Caco-2 (cell line): ENCODE measurements around the gene ZNF785. TPM values are rescaled to one million over a fixed set of nuclear protein-coding genes. Genes with fewer than 3 reads are reported as not detected.
A peak's percentile ranks its signal among the peaks of the same experiment; 100 is the strongest.

Experiments used
- BruUV-seq: library from RNA; stranded (reverse); fragments of 400-500 nt; replicated peaks from 2 replicates; lab custom pipeline; 2021; lab: Mats Ljungman, UMichigan
- CTCF ChIA-PET: fragments of 300-600 bp; sonication (Branson Sonifier 250); formaldehyde crosslinking; loops from one replicate; lab custom pipeline; 2022; ENCODE audit warnings: antibody characterized with exemption; lab: Charles Lee
- POLR2A ChIA-PET: fragments of 300-600 bp; sonication (Branson Sonifier 250); formaldehyde crosslinking; loops from one replicate; lab custom pipeline; 2022; ENCODE audit warnings: antibody characterized with exemption; lab: Charles Lee
- DNase-seq, 2 experiments: peaks; one replicate each; pipeline versions ENCODE4 v3.0.0 to v3.0.0-alpha.2; 2020 to 2022
- H3K27me3 ChIP-seq: replicated peaks from 2 replicates; pipeline ENCODE4 v1.6.0; 2011; ENCODE audit warnings: low read length; ENCODE audit not compliant: control insufficient read depth, insufficient read depth
- H3K36me3 ChIP-seq: 2 replicates; pipeline ENCODE4 v1.5.1; 2011; ENCODE audit warnings: low read length; ENCODE audit not compliant: control insufficient read depth, insufficient read depth
- H3K4me1 ChIP-seq: fragments of 250-450 bp; sonication (Bioruptor Pico); 2 replicates; pipeline ENCODE4 v1.5.1; 2020; ENCODE audit warnings: mild to moderate bottlenecking
- H3K4me3 ChIP-seq: 2 replicates; pipeline ENCODE4 v1.5.1; 2011; ENCODE audit warnings: low read depth, mild to moderate bottlenecking, control low read depth, low read length
- H3K9me3 ChIP-seq: fragments of 250-450 bp; sonication (Bioruptor Pico); 2 replicates; pipeline ENCODE4 v1.5.1; 2020; ENCODE audit warnings: mild to moderate bottlenecking, moderate library complexity
- H3K27ac Mint-ChIP-seq: one replicate; pipeline ENCODE4 v1.8.0; 2022; ENCODE audit warnings: mixed read lengths; ENCODE audit not compliant: unreplicated experiment
- H3K27me3 Mint-ChIP-seq: one replicate; pipeline ENCODE4 v1.8.0; 2022; ENCODE audit warnings: mixed read lengths; ENCODE audit not compliant: insufficient read depth, unreplicated experiment
- H3K36me3 Mint-ChIP-seq: one replicate; pipeline ENCODE4 v1.8.0; 2022; ENCODE audit warnings: mild to moderate bottlenecking, mixed read lengths; ENCODE audit not compliant: insufficient read depth, unreplicated experiment
- H3K4me1 Mint-ChIP-seq: one replicate; pipeline ENCODE4 v1.8.0; 2022; ENCODE audit warnings: low read depth, mixed read lengths; ENCODE audit not compliant: unreplicated experiment
- H3K4me3 Mint-ChIP-seq: one replicate; pipeline ENCODE4 v1.8.0; 2022; ENCODE audit warnings: mild to moderate bottlenecking, moderate library complexity, mixed read lengths; ENCODE audit not compliant: unreplicated experiment
- H3K9me3 Mint-ChIP-seq: one replicate; pipeline ENCODE4 v1.8.0; 2022; ENCODE audit warnings: mixed read lengths; ENCODE audit not compliant: unreplicated experiment
- CTCF ChIP-seq, 2 experiments: fragments of 200-600 bp in 1 of 2; IDR thresholded peaks; 1 replicate in 1 of 2; 2 replicates in 1 of 2; pipeline versions ENCODE4 v1.5.1 to v1.8.0; 2011 to 2022; ENCODE audit warnings: antibody characterized with exemption in 1 of 2, control low read depth in 1 of 2, inconsistent platforms in 1 of 2, low read depth in 1 of 2, low read length in 1 of 2, mild to moderate bottlenecking in 1 of 2, moderate library complexity in 1 of 2; ENCODE audit not compliant: insufficient read depth in 1 of 2, severe bottlenecking in 1 of 2, unreplicated experiment in 1 of 2
- intact Hi-C: fragments of 100-400 bp; cut with micrococcal nuclease; formaldehyde crosslinking; loops from one replicate; pipeline ENCODE4 v1.10.0; 2022; ENCODE audit not compliant: unreplicated experiment
- total RNA-seq: library from RNA; stranded (reverse); gene quantifications from 2 replicates; pipeline ENCODE4 v1.2.3, GENCODE V29; 2022

The ZNF785 gene
- total RNA-seq, 1 experiment from 2014 or later = 13.5 TPM

DNA sequence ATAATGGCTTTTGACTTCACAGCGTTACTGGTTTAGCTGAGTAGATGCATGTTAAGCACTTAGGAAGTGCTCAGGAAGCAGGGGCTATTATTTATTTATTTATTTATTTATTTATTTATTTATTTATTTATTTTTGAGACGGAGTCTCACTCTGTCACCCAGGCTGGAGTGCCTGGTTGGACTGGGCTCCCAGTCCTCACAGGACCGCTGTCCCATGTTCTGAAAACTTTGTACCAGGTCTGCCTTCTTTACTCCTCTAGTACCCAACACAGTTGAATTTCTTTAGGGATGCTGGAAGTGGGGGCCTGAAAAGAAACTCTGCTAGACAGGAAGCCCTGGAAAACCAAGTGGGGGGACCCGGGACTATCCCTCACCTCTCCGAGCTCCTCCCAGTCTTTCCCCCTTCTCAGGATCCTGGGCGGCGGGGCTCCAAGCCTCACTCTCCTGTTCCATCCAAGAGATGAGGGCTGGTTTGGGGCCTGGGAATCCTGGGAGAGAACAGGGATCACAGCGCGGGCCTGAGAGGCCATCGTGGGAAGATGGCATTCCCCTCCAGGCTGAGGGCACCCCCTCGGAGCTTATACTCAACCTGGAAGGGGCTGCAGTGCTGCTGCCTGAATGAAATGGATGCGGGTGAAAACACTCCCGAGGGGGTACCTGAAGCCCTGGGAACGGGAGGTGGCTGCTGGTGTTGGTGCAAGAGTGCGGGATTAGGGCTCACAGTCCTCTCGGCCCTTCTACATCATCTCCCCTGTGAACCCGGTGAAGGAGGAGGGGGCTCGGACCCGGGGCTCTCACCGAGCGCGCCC, 14.7 kb downstream of the ZNF785 start:
- Histone ChIP-seq H3K9me3 (no peaks in the 10 kb centered on the region), H3K4me3 (peak overlapping the region; percentile 77), H3K36me3 (no peaks in the 10 kb centered on the region), H3K27me3 (no peaks in the 10 kb centered on the region), H3K4me1 (no peaks in the 10 kb centered on the region)
- no peak for DNase-seq
- POLR2A ChIA-PET = interaction anchor here (0.7 to 2.1 kb wide), 3 partner anchors 14 to 40 kb away, joined by 3 to 19 read pairs (median 3); partner anchors contain the start of genes ZNF747 and ZNF785
- CTCF ChIA-PET = interaction anchor here (1.4 to 2.4 kb wide), 2 partner anchors 36 to 153 kb away, joined by 6 to 14 read pairs; partner anchors contain the start of gene ZNF747
- Mint-ChIP-seq H3K27ac (peak overlapping the region; percentile 93), H3K27me3 (no peaks in the 10 kb centered on the region), H3K36me3 (peaks cover 29% of the 10 kb centered on the region), H3K4me3 (peak overlapping the region; percentile 82), H3K9me3 (no peaks in the 10 kb centered on the region), H3K4me1 (peaks cover 7% of the 10 kb centered on the region)
- no peak for TF ChIP-seq CTCF (IDR thresholded peaks at IDR 0.05; ENCODE audit: insufficient read depth in 1 of 2, low read depth in 1 of 2, low read length in 1 of 2, severe bottlenecking in 1 of 2, unreplicated experiment in 1 of 2)
- intact Hi-C loops = loop anchor here (1.0 to 2.0 kb wide), 2 partner anchors 64 to 141 kb away; partner anchors contain the start of gene DCTPP1
- BruUV-seq = TSS peak; percentile 37

- no peaks in the 10 kb centered on the region for H3K27me3 Mint-ChIP-seq
- H3K4me3 ChIP-seq = no peak overlapping the region
- H3K27me3 ChIP-seq = no peaks in the 10 kb centered on the region
- TF ChIP-seq CTCF (IDR thresholded peaks at IDR 0.05; ENCODE audit: insufficient read depth in 1 of 2, low read depth in 1 of 2, low read length in 1 of 2, severe bottlenecking in 1 of 2, unreplicated experiment in 1 of 2) = no peak
- H3K4me1 ChIP-seq = no peaks in the 10 kb centered on the region
- H3K9me3 Mint-ChIP-seq = no peaks in the 10 kb centered on the region
- H3K9me3 ChIP-seq = no peaks in the 10 kb centered on the region
- ChIA-PET POLR2A (interaction anchor here (0.7 kb wide), 1 partner anchor 35 kb away, joined by 3 read pairs; the partner anchor contains the start of gene ZNF747), CTCF (interaction anchor here (2.4 kb wide), 1 partner anchor 35 kb away, joined by 14 read pairs; the partner anchor contains the start of gene ZNF747)
- H3K27ac Mint-ChIP-seq = no peak overlapping the region
- no peak for DNase-seq
- intact Hi-C loops = loop anchor here (2.0 kb wide), 1 partner anchor 65 kb away; no protein-coding TSS in a partner anchor
- H3K4me1 Mint-ChIP-seq = peaks cover 7% of the 10 kb centered on the region
- H3K4me3 Mint-ChIP-seq = peak overlapping the region; percentile 82
- BruUV-seq = no TSS peak
- H3K36me3 ChIP-seq = no peaks in the 10 kb centered on the region
- H3K36me3 Mint-ChIP-seq = peaks cover 29% of the 10 kb centered on the region
These were observed 15.5 kb downstream of the ZNF785 start for GRCh38 chr16:30569746-30570635.

DNA sequence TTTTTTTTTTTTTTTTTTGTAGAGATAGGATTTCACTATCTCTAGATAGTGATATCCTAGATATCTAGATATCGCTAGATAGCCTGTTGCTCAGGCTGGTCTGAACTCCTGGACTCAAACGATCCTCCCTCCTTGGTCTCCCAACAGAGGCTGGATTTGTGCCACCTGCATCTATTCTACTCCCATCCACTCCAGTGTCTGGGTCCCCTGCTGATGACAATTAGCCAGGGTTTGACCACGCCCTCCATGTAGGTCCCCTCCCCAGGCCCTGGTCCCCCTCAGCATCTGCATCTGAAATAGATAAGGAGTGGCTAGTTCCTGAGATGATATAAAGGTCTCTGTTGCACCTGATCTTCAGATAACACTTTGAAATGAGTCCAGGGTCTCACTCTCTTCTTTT, 16.2 kb downstream of the ZNF785 start:
- ChIA-PET POLR2A (no interaction called here), CTCF (no interaction called here)
- H3K4me3 Mint-ChIP-seq = no peak overlapping the region
- peaks cover 7% of the 10 kb centered on the region for H3K4me1 Mint-ChIP-seq
- no peaks in the 10 kb centered on the region for H3K4me1 ChIP-seq
- BruUV-seq = no TSS peak
- no peak overlapping the region for H3K4me3 ChIP-seq
- H3K9me3 Mint-ChIP-seq = no peaks in the 10 kb centered on the region
- H3K9me3 ChIP-seq = no peaks in the 10 kb centered on the region
- no peak for DNase-seq
- H3K27me3 ChIP-seq = no peaks in the 10 kb centered on the region
- no peak for TF ChIP-seq CTCF (IDR thresholded peaks at IDR 0.05; ENCODE audit: insufficient read depth in 1 of 2, low read depth in 1 of 2, low read length in 1 of 2, severe bottlenecking in 1 of 2, unreplicated experiment in 1 of 2)
- intact Hi-C loops = no loop called here
- no peaks in the 10 kb centered on the region for H3K27me3 Mint-ChIP-seq
- no peaks in the 10 kb centered on the region for H3K36me3 ChIP-seq
- no peak overlapping the region for H3K27ac Mint-ChIP-seq
- H3K36me3 Mint-ChIP-seq = peaks cover 29% of the 10 kb centered on the region
